B cell (primary cell): ENCODE measurements around the gene GP1BB. TPM values are rescaled to one million over a fixed set of nuclear protein-coding genes. Genes with fewer than 3 reads are reported as not detected.
A peak's percentile ranks its signal among the peaks of the same experiment; 100 is the strongest.

Source experiments
- ATAC-seq: fragments of 200-7000 bp; cut with Tn5 transposase; one replicate; pipeline ENCODE4 v1.10.0; 2021; ENCODE audit warnings: low read depth, mild to moderate bottlenecking, moderate number of reproducible peaks, moderate library complexity
- CTCF ChIA-PET: fragments of 350-600 bp; sonication (Branson Sonifier 250); formaldehyde crosslinking; loops from one replicate; lab custom pipeline; 2021; ENCODE audit warnings: antibody characterized with exemption, inconsistent platforms; lab: Charles Lee
- POLR2A ChIA-PET: fragments of 350-600 bp; sonication (Branson Sonifier 250); formaldehyde crosslinking; loops from one replicate; lab custom pipeline; 2021; ENCODE audit warnings: antibody characterized with exemption; lab: Charles Lee
- DNase-seq: peaks from one replicate; pipeline ENCODE4 v3.0.0; 2013
- H2AFZ ChIP-seq: 2 replicates; pipeline ENCODE4 v1.6.1; 2012; ENCODE audit warnings: mild to moderate bottlenecking, low read depth, low read length; ENCODE audit not compliant: insufficient read depth, poor library complexity, severe bottlenecking
- H3K27ac ChIP-seq, 2 donors: 1 replicate in 1 of 2; 2 replicates in 1 of 2; pipeline ENCODE4 v1.5.1; 2012 to 2013; ENCODE audit warnings: low read length in 2 of 2, mild to moderate bottlenecking in 2 of 2, moderate library complexity in 1 of 2
- H3K27me3 ChIP-seq, 4 experiments: fragments of 200-600 bp in 1 of 4; sonication (generic) in 1 of 4; replicated peaks in 1 of 4; 1 replicate in 2 of 4; 2 replicates in 2 of 4; pipeline versions ENCODE4 v1.6.1 to v1.7.0; 2013 to 2016; ENCODE audit warnings: low read length in 3 of 4, mild to moderate bottlenecking in 2 of 4, mixed read lengths in 1 of 4, moderate library complexity in 1 of 4; ENCODE audit not compliant: insufficient read depth in 4 of 4, control insufficient read depth in 3 of 4; ENCODE audit errors: control extremely low read depth in 1 of 4
- H3K36me3 ChIP-seq, 2 experiments: replicated peaks in 1 of 2; 1 replicate in 1 of 2; 2 replicates in 1 of 2; pipeline versions ENCODE4 v1.6.1 to v1.7.1; 2013; ENCODE audit warnings: low read length in 1 of 2; ENCODE audit not compliant: insufficient read depth in 2 of 2, control insufficient read depth in 1 of 2; ENCODE audit errors: control extremely low read depth in 1 of 2, extremely low read depth in 1 of 2
- H3K4me1 ChIP-seq, 2 donors: fragments of 200-600 bp in 1 of 2; sonication (generic) in 1 of 2; 1 replicate in 1 of 2; 2 replicates in 1 of 2; pipeline versions ENCODE4 v1.5.1 to v1.6.1; 2013 to 2017; ENCODE audit warnings: low read length in 2 of 2; ENCODE audit not compliant: control insufficient read depth in 2 of 2, insufficient read depth in 2 of 2
- H3K4me2 ChIP-seq: replicated peaks from 2 replicates; pipeline ENCODE3; 2012; ENCODE audit warnings: mild to moderate bottlenecking, low read depth, low read length; ENCODE audit not compliant: poor library complexity, severe bottlenecking
- H3K4me3 ChIP-seq, 5 experiments: fragments of 200-600 bp in 1 of 5; sonication (generic) in 1 of 5; 1 replicate in 3 of 5; 2 replicates in 2 of 5; pipeline versions ENCODE4 v1.5.1 to v1.7.0; 2011 to 2016; ENCODE audit warnings: low read length in 4 of 5, mild to moderate bottlenecking in 4 of 5, low read depth in 2 of 5, control low read depth in 1 of 5, moderate library complexity in 1 of 5; ENCODE audit not compliant: insufficient read depth in 1 of 5; ENCODE audit errors: control extremely low read depth in 1 of 5, extremely low read depth in 1 of 5
- H3K79me2 ChIP-seq: fragments of 200-600 bp; sonication (generic); one replicate; pipeline ENCODE4 v1.6.0; 2016; ENCODE audit warnings: low read length; ENCODE audit not compliant: control insufficient read depth, insufficient read depth
- H3K9ac ChIP-seq: fragments of 200-600 bp; sonication (generic); 2 replicates; pipeline ENCODE4 v1.6.1; 2017; ENCODE audit warnings: mild to moderate bottlenecking, low read length, moderate library complexity
- H3K9me3 ChIP-seq, 3 donors: one replicate each; pipeline versions ENCODE4 v1.6.1 to v1.7.1; 2013; ENCODE audit warnings: low read length in 2 of 3; ENCODE audit not compliant: control insufficient read depth in 2 of 3, insufficient read depth in 1 of 3; ENCODE audit errors: control extremely low read depth in 1 of 3
- H4K20me1 ChIP-seq: 2 replicates; pipeline ENCODE4 v1.6.0; 2012; ENCODE audit warnings: mild to moderate bottlenecking, low read length; ENCODE audit not compliant: insufficient read depth, control insufficient read depth, poor library complexity, severe bottlenecking
- H3K27ac Mint-ChIP-seq: one replicate; pipeline ENCODE4 v1.8.0; 2021; ENCODE audit warnings: mixed read lengths
- H3K27me3 Mint-ChIP-seq: one replicate; pipeline ENCODE4 v1.8.0; 2021; ENCODE audit warnings: mixed read lengths
- H3K4me1 Mint-ChIP-seq: one replicate; pipeline ENCODE4 v1.8.0; 2021; ENCODE audit warnings: mixed read lengths
- H3K4me3 Mint-ChIP-seq: one replicate; pipeline ENCODE4 v1.8.0; 2021; ENCODE audit warnings: mixed read lengths
- H3K9me3 Mint-ChIP-seq: one replicate; pipeline ENCODE4 v1.8.0; 2022; ENCODE audit warnings: mixed read lengths; ENCODE audit not compliant: insufficient read depth
- EZH2 ChIP-seq: IDR thresholded peaks from 2 replicates; pipeline ENCODE4 v1.6.1; 2012; ENCODE audit warnings: borderline replicate concordance, low read depth, mild to moderate bottlenecking, moderate library complexity, low read length; ENCODE audit not compliant: insufficient read depth, poor library complexity, severe bottlenecking
- WGBS: methylation state at CpG from one replicate; pipeline ENCODE4 v1.1.5; 2013; ENCODE audit warnings: missing lambda C conversion rate; ENCODE audit not compliant: insufficient coverage; 5-methylcytosine and 5-hydroxymethylcytosine counted together
- intact Hi-C: fragments of 100-400 bp; cut with micrococcal nuclease; formaldehyde crosslinking; loops from one replicate; pipeline ENCODE4 v1.10.0; 2022
- polyA plus RNA-seq: library from polyadenylated mRNA; depleted of rRNA; stranded (reverse); fragments of >200 nt; gene quantifications from 2 replicates; pipeline ENCODE4 v1.2.3, GENCODE V29; 2012
- total RNA-seq, 2 donors: library from RNA; stranded (reverse); fragments of 120-200 nt in 1 of 2; gene quantifications; 1 replicate in 1 of 2; 2 replicates in 1 of 2; pipeline versions ENCODE4 v1.2.3 to v1.2.4, GENCODE V29; 2013 to 2022
- TF ChIP-seq, protein P1 (sequence below): fragments of 200-600 bp; IDR thresholded peaks from one replicate; pipeline ENCODE4 v1.8.0; 2022; ENCODE audit warnings: antibody characterized with exemption, mild to moderate bottlenecking

Gene GP1BB
- total and polyA plus RNA-seq, 2 donors (not counting 1 experiment from before 2014, with no cell fraction given) = 0.31 TPM; not detected in 1

- Histone ChIP-seq H3K9ac (no peak overlapping the region), H3K27me3 (peaks cover 0 to 11% (median 0%) of the 10 kb centered on the region in 4 experiments), H3K9me3 (no peaks in the 10 kb centered on the region), H3K4me1 (peaks cover 6 to 9% of the 10 kb centered on the region in 2 donors), H3K4me3 (no peak overlapping the region), H4K20me1 (no peaks in the 10 kb centered on the region), H2AFZ (peak overlapping the region; percentile 78), H3K27ac (no peak overlapping the region), H3K36me3 (no peaks in the 10 kb centered on the region), H3K79me2 (no peaks in the 10 kb centered on the region), H3K4me2 (no peak overlapping the region)
- TF ChIP-seq, protein P1, sequence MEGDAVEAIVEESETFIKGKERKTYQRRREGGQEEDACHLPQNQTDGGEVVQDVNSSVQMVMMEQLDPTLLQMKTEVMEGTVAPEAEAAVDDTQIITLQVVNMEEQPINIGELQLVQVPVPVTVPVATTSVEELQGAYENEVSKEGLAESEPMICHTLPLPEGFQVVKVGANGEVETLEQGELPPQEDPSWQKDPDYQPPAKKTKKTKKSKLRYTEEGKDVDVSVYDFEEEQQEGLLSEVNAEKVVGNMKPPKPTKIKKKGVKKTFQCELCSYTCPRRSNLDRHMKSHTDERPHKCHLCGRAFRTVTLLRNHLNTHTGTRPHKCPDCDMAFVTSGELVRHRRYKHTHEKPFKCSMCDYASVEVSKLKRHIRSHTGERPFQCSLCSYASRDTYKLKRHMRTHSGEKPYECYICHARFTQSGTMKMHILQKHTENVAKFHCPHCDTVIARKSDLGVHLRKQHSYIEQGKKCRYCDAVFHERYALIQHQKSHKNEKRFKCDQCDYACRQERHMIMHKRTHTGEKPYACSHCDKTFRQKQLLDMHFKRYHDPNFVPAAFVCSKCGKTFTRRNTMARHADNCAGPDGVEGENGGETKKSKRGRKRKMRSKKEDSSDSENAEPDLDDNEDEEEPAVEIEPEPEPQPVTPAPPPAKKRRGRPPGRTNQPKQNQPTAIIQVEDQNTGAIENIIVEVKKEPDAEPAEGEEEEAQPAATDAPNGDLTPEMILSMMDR = no peak
- no peak for TF ChIP-seq EZH2
- intact Hi-C loops = loop anchor here (1.0 kb wide), 1 partner anchor 217 kb away; no protein-coding TSS in a partner anchor
- ChIA-PET POLR2A (interaction anchor here (0.6 to 1.4 kb wide), 2 partner anchors 180 to 240 kb away, joined by 3 to 4 read pairs; no protein-coding TSS in a partner anchor), CTCF (interaction anchor here (0.6 to 6.6 kb wide), 46 partner anchors 10 to 341 kb away, joined by 3 to 210 read pairs (median 4); partner anchors contain the start of genes COMT and TXNRD2)
- DNase-seq = no peak
- 96% methylated on average over 8 of the region's 8 CpGs for WGBS
- H3K9me3 Mint-ChIP-seq = no peaks in the 10 kb centered on the region
- H3K4me1 Mint-ChIP-seq = peaks cover 3% of the 10 kb centered on the region
- H3K27ac Mint-ChIP-seq = no peak overlapping the region
- no peak overlapping the region for H3K4me3 Mint-ChIP-seq
- H3K27me3 Mint-ChIP-seq = peaks cover 7% of the 10 kb centered on the region
- ATAC-seq = no peak
Measured at GRCh38 chr22:19730198-19730597, 6.9 kb downstream of the GP1BB start.

DNA sequence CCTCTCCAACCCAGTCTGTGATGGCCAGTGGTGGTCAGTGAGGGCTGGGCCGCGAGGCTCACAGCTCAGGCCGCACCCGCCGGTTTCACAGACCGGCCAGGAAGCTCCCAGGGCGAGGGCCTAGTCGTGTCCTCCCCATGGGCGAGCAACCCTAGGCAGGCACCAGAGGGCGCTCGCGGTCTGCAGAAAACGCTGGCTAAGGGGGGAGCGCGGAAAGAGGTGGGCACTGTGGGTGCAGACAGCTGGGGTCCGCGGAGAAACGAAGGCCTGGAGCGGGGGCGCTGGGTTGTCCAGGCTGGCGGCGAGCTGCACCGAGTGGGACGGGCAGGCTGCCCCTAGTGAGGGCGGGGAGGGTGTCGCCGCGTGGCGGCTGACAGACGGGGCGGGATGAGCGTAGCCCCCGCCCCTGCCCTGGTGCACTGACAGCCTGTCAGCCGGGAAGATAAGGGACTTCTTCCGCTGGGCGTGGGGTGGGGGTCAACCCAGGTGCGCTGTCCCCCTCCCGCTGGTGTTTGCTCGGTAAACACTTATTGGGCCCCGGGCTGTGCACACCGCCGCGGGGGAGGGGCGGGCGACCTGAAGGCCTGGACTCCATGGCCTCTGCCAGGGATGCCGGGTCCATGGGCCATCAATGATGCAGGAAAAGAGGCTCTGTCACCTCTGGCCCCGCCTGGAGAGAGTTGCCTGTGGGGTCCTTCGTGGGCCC is 7.5 kb downstream of the GP1BB start:
- Histone ChIP-seq H2AFZ (peak overlapping the region; percentile 78), H4K20me1 (no peaks in the 10 kb centered on the region), H3K4me3 (peak overlapping the region in 4 of 5 experiments; percentile 10 to 45 (median 34)), H3K4me2 (peak overlapping the region; percentile 93), H3K9me3 (no peaks in the 10 kb centered on the region), H3K79me2 (no peaks in the 10 kb centered on the region), H3K27me3 (peaks cover 0 to 9% (median 0%) of the 10 kb centered on the region in 4 experiments), H3K27ac (no peak overlapping the region), H3K9ac (peak overlapping the region; percentile 63), H3K36me3 (no peaks in the 10 kb centered on the region), H3K4me1 (peaks cover 6 to 9% of the 10 kb centered on the region in 2 donors)
- intact Hi-C loops = loop anchor here (1.0 kb wide), 1 partner anchor 216 kb away; no protein-coding TSS in a partner anchor
- Mint-ChIP-seq H3K4me3 (peak overlapping the region; percentile 84), H3K27ac (no peak overlapping the region), H3K27me3 (peaks cover 3% of the 10 kb centered on the region), H3K4me1 (peaks cover 2% of the 10 kb centered on the region), H3K9me3 (no peaks in the 10 kb centered on the region)
- peak; percentile 90 for ATAC-seq
- ChIA-PET CTCF (interaction anchor here (0.6 to 6.6 kb wide), 48 partner anchors 10 to 817 kb away, joined by 3 to 210 read pairs (median 4); partner anchors contain the start of genes COMT and TXNRD2), POLR2A (interaction anchor here (0.6 to 1.4 kb wide), 2 partner anchors 179 to 240 kb away, joined by 3 to 4 read pairs; no protein-coding TSS in a partner anchor)
- WGBS = 7% methylated on average over 48 of the region's 48 CpGs
- TF ChIP-seq EZH2 = no peak
- TF ChIP-seq, protein P1 = peak; percentile 93
- DNase-seq = peak; percentile 86
